Stimulated activated naive CD4-positive, alpha-beta T cell (primary cell): ENCODE data around the gene PTPRR.
"Not testable (repeated sequence)": the region's sequence is repeated elsewhere in the genome, so short reads cannot be mapped to it uniquely, and the experiment has no call there.

ENCODE experiments used
- DNase-seq, 6 experiments: peaks; one replicate each; lab custom pipeline; 2025; lab: John Stamatoyannopoulos, UW

PTPRR gene

GRCh38 chr12:70838127-70838526, 82.4 kb downstream of the PTPRR start:
- no peak for DNase-seq

GRCh38 chr12:70837026-70837425, 83.5 kb downstream of the PTPRR start:
- no peak for DNase-seq

- no peak for DNase-seq
Measured at GRCh38 chr12:70835948-70836347, 84.6 kb downstream of the PTPRR start.

DNA sequence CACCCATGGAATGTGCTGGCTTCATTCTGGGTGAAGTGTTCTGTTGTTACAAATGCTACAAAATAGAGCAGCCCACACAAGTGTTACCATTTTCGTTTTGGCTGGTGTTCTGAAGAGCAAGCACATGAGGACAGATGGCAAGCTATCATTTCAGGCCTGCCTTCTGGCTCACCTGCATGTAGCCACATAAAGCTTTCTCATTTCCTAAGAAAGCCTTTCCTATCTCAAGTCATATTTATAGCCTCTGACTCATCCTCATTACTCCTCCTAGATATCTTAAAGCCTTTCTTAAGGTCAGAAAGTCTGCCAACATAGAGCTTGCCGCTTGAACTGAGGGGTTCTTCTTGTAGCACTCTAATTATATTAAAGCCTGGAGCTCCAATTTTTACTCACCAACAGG, 89.0 kb downstream of the PTPRR start:
- DNase-seq = no peak

GRCh38 chr12:70830221-70831061, 90.1 kb downstream of the PTPRR start:
- no peak for DNase-seq

- DNase-seq = no peak
Measured at GRCh38 chr12:70829070-70829469, 91.5 kb downstream of the PTPRR start.

- DNase-seq = no peak
Measured at GRCh38 chr12:70828351-70828750, 92.2 kb downstream of the PTPRR start.

- no peak for DNase-seq
Measured at GRCh38 chr12:70826156-70826555, 94.4 kb downstream of the PTPRR start.

DNA sequence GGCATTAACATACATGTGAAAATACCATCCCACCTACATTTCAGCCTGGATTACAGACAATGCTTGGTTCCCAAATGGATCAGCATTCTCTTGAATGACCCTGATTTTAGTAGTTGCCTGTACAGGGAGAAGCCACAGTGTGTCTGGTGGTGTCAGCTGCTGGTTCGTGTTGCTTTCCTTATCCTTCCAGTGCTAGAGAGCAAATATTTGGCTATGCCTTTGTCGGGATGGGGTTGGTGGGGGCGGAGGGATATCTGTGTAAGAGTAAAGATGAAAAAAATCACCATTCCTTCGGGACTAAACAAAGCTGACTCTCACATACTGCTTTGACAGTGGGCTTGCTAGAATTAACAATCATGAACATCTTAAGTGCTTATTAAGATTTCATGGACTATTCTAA, 96.0 kb downstream of the PTPRR start:
- no peak for DNase-seq

- no peak for DNase-seq
Measured at GRCh38 chr12:70823182-70823976, 97.2 kb downstream of the PTPRR start.

DNA sequence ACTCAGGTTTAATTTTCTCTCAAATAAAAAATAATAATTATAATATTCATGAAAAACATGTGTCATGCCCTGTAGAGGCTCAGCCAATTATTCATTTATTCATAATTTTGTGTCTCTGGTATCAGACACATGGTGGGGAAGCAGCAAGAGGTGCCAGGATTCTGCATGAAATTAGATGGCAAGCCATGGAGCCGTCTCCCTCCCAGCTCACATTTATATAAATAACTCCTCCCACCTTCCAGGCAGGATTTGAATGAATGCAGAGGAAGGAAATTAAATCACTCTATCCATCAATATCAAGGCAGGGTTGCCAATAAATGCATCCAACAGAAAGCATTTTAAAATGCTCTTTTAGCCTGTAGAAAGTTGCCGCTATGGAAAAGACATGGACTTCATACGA, 98.1 kb downstream of the PTPRR start:
- no peak for DNase-seq

DNA sequence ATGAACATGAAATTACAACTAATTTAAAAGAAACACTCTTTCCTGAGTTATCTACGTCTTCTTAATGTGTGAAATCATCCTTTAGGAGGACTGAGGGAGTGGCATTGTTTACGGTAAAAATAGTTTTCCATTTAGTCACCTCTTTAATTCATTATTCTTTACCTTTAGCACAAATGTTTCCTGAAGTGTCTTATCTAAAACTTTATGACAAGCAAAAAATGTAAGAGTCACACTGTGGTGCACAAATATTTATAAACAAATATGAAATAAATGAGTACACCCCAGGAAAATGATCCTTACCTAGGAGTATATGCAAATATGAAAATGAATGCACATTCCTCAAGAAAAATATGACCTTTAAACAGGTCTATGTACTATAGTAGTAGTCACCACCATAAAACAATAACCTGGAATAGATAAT, 104.6 kb downstream of the PTPRR start:
- no peak for DNase-seq

DNA sequence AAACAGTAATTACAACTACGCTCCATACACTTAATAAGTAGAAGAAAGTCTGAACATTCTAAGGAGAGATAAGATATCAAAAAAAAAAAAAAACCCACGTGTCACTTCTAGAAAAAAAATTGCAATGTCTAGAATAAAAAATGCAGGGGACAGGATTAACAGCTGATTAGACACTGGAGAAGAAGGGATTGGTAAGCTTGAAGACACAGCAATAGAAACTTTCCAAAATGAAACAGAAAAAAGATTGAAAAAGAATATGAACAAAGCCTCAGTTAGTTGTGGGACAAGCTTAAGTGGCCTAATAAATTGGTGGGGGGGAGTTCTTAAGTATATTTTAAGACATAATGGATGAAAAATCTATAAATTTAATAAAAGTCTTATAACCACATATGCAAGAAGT, 105.5 kb downstream of the PTPRR start:
- DNase-seq = no peak

DNA sequence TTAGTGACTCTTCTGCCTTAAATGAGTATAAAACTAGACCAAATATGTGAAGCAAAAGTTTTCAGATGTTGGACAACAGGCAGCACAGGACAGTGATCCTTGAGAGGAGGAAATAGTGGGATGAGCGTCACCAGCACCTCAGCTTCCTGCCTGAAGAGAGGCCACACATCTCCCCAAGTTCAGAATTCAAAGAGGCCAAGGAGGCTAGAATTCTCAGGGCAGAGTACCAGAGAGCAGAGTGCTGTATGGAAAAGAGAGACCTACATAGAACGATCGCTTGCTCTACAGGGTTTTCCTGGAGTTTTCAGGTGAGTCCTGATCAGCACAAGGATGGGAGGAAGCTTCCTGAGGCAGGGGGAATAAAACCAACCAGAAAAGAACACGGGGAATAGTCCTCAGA, 107.0 kb downstream of the PTPRR start:
- DNase-seq = no peak

DNA sequence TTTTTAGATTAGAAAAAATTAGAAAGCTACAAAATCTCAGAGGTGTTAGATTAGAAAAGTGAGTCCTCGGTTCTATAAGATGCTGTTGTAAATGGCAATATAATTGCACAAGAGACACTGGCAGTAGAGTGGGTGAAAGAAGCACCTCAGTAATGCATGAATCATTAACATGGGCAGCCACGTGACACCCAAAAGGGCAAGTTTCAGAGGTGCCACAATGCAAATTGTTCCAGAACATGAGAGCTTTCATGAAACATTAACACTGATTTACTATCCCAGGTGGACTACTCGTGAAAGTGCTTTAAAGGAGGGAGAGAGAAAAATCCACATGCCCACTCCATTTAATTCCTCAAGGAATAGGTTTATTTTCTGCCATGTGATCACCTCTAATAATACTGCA, 108.4 kb downstream of the PTPRR start:
- DNase-seq = no peak

- no peak for DNase-seq
Measured at GRCh38 chr12:70809887-70810286, 110.7 kb downstream of the PTPRR start.

DNA sequence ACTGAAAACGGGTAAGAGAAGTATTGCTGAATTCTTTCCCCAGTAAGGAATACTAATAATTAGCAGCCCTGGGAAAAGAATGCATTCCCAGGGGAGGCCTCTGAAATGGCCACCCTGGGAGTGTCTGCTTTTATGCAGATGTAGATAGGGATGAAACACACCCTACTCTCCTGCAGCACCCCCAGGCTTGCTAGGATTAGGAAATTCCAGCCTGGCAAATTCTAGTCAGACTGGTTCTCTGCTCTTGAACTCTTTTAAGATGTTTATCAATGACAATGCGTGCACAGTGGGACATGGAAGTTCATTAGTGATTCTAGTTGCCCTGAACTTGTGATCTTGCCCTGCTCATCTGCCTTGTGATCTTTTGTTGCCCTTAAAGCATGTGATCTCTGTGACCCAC, 112.5 kb downstream of the PTPRR start:
- DNase-seq = not testable (repeated sequence)

- DNase-seq = no peak
Measured at GRCh38 chr12:70806827-70807226, 113.7 kb downstream of the PTPRR start.

DNA sequence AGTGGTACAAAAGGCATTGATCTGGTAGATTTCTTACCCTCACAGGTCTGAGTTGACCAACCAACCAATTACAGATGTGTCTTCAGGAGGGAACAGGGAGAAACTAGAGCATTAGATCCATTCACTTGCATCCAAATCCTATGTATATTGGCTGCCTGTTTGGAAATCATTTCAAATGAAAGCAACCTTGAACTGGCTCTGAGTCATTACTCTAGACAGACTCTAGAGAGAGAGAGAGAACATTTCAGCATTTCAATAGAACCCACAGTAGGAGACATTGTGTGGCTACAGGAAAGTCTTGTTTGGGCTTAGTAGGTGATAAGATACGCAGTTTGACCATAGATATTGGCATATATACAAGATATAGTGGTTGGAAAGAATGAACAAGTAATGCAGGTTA, 114.5 kb downstream of the PTPRR start:
- DNase-seq = no peak

DNA sequence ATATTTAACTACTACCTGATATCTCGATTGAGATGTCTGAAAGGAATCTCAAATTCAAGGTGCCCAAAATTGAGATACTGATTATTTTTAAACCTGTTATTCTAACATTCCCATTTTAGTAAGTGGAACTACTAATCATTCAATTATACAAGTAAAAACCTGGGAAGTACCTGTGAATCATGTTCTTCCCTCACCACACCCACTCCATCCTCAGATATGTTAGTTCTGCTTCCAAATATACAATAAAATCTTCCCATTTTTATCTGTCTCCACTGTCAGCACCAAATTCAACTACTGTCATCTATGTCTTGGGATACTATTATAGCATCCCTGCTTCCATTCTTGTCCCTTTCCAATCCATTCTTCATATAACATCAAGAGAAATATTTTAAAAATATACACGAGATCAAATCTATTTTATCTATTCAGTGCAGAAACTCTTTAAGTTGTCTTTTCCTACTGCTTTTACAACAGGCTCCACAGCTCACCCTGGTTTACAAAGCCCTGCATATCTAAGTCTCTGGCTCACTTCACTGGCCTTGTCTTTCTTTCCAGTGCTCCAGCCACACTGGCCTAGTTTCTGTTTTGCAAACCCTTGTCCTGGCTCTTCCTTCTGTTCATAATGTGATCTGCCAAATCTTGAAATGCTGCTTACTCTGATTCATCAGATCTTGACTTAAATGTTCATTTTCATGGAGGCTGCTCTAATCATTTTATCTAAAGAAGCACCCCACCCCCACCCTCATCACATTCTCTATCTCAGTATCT, 122.3 kb downstream of the PTPRR start:
- DNase-seq = no peak

- no peak for DNase-seq
Measured at GRCh38 chr12:70796989-70797388, 123.5 kb downstream of the PTPRR start.

- DNase-seq = no peak
Measured at GRCh38 chr12:70795608-70796007, 124.9 kb downstream of the PTPRR start.

DNA sequence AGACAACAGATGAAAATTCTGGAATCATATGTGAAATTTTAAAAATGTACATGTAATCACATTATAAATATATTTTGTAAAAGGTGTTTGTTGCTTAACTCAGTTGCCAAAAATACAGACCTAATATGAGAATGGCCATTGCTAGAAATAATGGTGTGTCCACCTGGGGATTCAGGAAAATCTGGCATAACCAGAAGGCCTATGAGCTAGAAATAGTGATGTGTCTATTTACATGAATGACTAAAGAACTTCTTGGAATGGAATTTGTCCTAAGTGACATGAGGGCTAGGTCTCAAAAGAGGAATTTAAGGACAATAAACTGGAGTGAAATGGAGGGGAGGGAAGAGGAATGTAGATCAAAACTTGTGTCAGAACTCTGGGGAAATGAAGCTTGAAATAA, 126.4 kb downstream of the PTPRR start:
- DNase-seq = no peak
